Measurements from ENCODE around the gene FNDC7.
"Not testable (repeated sequence)": the region's sequence is repeated elsewhere in the genome, so short reads cannot be mapped to it uniquely, and the experiment has no call there.

The FNDC7 gene

GRCh38 chr1:108712606-108713150 is at the start of gene FNDC7:
TSS of gene FNDC7 (plus strand) at chr1:108712908. CDS start at chr1:108712934, 26 bp downstream.
- in situ Hi-C loops (cut with MboI; ENCODE audit: low sequenced_read_pairs), result no loop called here

GRCh38 chr1:108663074-108663473 is 49.6 kb upstream of the FNDC7 start:
- in situ Hi-C loops (cut with MboI; ENCODE audit: low sequenced_read_pairs), result no loop called here

GRCh38 chr1:108664481-108664880 is 48.2 kb upstream of the FNDC7 start:
- in situ Hi-C loops (cut with MboI; ENCODE audit: low sequenced_read_pairs), result no loop called here

DNA sequence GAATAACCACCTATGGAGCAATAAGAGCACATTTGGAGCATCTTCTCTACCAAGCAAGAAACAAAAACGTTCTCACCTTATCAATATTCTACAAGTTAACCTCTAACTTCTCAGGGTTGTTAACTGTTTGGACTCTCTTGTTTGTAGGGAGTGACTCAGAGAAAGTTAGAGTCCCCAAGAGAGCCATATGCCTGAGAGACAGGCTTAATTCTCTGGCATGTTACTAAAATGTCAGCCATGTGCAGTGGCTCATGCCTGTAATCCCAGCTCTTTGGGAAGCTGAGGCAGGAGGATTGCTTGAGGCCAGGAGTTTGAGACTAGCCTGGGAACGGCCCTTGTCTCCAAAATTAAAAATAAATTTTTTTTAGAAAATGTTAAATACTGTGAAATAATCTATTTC is 47.6 kb upstream of the FNDC7 start:
- in situ Hi-C loops (cut with MboI; ENCODE audit: low sequenced_read_pairs), result no loop called here

- in situ Hi-C loops (cut with MboI; ENCODE audit: low sequenced_read_pairs), result no loop called here
Measured at GRCh38 chr1:108665771-108666170, 46.9 kb upstream of the FNDC7 start.

DNA sequence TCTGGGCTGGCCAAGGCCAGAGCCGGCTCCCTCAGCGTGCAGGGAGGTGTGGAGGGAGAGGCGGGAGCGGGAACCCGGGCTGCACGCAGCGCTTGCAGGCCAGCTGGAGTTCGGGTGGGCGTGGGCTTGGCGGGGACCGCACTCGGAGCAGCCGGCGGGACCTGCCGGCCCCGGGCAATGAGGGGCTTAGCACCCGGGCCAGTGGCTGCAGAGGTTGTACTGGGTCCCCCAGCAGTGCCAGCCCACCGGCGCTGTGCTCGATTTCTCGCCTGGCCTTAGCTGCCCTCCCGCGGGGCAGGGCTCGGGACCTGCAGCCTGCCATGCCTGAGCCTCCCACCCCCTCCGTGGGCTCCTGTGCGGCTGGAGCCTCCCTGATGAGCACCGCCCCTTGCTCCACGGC is 45.3 kb upstream of the FNDC7 start:
- in situ Hi-C loops (cut with MboI; ENCODE audit: low sequenced_read_pairs), result not testable (repeated sequence)

GRCh38 chr1:108668777-108669176 is 43.9 kb upstream of the FNDC7 start:
- in situ Hi-C loops (cut with MboI; ENCODE audit: low sequenced_read_pairs), result no loop called here

- in situ Hi-C loops (cut with MboI; ENCODE audit: low sequenced_read_pairs), result no loop called here
Measured at GRCh38 chr1:108669679-108670078, 43.0 kb upstream of the FNDC7 start.

GRCh38 chr1:108670131-108670773 is 42.5 kb upstream of the FNDC7 start:
- in situ Hi-C loops (cut with MboI; ENCODE audit: low sequenced_read_pairs), result no loop called here

DNA sequence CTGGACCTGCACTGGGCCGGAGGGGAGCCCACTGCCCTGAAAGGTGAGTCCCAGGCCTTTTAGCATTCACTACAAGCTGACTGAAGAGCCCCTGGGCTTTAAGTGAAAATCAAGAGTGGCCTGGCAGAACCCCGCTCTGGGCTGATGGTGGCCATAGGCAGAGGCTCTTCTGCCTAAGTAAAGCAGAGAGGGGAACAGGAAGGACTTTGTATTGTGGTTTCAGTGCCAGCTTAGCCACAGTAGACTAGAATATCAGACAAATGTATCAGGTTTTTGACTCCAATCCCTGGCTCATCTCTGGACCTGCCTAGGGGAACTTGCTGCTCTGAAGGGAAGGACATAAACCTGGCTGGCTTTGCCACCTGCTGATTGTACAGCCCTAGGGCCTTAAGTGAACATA is 41.6 kb upstream of the FNDC7 start:
- in situ Hi-C loops (cut with MboI; ENCODE audit: low sequenced_read_pairs), result no loop called here

- in situ Hi-C loops (cut with MboI; ENCODE audit: low sequenced_read_pairs), result no loop called here
Measured at GRCh38 chr1:108678706-108679105, 34.0 kb upstream of the FNDC7 start.

DNA sequence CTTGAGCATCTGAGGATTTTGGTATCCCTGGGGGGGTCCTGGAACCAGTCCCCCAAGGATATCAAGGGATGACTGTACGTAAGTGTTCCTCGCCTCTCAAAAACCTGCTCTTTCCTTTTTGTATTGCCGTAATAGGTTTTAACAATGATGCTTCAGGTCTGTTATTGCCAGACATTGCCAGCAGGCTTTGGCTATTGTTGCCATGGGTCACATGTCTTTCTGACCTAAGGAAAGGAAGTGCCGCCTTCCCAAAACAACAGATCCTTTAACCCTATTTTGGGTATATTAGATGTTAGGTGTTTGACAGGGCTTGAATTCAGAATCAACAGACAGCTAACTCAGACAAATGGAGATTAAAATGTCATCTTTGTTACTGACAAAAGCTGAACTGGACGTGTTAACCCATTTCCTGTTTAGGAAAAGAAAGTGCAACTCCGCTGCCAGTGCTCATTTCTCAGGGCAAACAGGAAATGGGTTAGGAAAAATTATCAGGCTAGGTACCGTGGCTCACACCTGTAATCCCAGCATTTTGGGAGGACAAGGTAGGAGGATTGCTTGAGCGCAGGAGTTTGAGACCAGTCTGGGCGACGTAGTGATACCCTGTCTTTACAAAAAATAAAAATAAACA is 33.0 kb upstream of the FNDC7 start:
- in situ Hi-C loops (cut with MboI; ENCODE audit: low sequenced_read_pairs), result no loop called here

GRCh38 chr1:108681701-108682100 is 31.0 kb upstream of the FNDC7 start:
- in situ Hi-C loops (cut with MboI; ENCODE audit: low sequenced_read_pairs), result not testable (repeated sequence)

GRCh38 chr1:108685529-108685928 is 27.2 kb upstream of the FNDC7 start:
- in situ Hi-C loops (cut with MboI; ENCODE audit: low sequenced_read_pairs), result no loop called here

DNA sequence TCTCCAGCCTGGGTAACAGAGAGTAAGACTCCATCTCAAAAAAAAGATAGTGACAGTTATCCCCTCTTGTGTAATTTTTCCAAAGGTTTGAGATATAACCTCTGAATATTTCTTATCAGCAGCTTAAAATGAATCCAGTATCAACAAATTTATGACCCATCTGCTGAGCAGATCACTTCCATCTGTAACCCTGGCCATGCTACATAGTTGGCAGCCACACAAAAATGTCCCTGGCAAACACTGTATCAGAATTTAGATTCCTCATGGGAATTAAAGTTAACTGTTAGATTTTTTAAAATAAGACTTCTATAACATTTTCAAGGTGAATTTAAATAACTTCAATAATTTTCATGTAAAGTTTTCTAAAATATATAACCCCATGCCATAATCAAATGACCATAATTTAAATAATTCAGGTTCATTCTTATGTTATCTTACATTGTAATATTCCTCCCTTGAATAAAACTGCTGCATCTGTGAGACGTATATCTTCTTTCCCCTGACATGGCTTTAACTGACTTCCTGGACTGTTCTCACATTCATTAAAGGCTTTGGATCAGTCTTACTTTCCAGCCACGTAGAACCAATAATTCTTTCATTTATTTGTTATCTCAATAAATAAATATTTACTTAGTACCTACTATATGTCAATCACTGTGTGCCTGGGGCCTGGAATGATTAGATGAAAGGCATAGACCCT is 25.9 kb upstream of the FNDC7 start:
- in situ Hi-C loops (cut with MboI; ENCODE audit: low sequenced_read_pairs), result no loop called here

DNA sequence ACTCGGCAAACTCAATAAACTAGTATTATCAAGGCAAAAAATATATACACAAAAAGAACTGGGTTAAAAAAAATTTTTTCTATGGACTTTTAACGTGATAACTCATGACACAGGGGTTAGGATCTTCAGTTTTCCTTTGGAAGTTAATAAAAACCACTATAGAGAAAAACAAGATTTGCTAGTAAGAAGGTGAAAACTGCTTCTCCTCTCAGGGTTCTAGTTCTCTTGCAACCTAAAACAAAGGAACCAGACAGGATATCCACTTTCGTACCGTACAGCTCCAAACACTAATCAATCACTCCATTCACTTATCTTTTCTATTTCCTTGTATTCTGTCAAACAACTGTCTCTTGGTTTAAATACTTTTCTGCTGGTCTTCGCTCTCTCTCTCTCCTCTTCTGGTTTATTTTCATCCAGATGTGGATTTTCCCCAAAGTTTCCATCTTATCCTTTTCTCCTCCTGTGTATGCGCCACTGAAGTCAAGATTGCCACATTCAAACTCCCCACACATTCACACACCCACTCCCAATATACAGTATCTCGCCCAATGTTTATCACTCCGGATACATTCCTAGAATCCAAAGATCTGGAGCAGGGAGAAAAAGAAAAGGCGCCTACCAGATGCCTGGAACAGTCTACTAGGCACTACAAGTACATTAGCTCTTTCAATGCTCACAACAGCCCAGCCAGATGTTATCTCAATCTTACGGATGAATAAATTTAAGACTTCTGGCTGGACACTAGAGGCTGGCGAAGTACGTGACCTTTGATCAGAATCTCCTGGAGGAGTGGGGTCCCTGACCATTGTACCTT is 21.4 kb upstream of the FNDC7 start:
- in situ Hi-C loops (cut with MboI; ENCODE audit: low sequenced_read_pairs), result no loop called here

- in situ Hi-C loops (cut with MboI; ENCODE audit: low sequenced_read_pairs), result no loop called here
Measured at GRCh38 chr1:108691942-108692723, 20.6 kb upstream of the FNDC7 start, which contains the start of gene PRPF38B. TSS of gene PRPF38B (plus strand) at chr1:108692310. CDS start at chr1:108692592, 282 bp downstream.

DNA sequence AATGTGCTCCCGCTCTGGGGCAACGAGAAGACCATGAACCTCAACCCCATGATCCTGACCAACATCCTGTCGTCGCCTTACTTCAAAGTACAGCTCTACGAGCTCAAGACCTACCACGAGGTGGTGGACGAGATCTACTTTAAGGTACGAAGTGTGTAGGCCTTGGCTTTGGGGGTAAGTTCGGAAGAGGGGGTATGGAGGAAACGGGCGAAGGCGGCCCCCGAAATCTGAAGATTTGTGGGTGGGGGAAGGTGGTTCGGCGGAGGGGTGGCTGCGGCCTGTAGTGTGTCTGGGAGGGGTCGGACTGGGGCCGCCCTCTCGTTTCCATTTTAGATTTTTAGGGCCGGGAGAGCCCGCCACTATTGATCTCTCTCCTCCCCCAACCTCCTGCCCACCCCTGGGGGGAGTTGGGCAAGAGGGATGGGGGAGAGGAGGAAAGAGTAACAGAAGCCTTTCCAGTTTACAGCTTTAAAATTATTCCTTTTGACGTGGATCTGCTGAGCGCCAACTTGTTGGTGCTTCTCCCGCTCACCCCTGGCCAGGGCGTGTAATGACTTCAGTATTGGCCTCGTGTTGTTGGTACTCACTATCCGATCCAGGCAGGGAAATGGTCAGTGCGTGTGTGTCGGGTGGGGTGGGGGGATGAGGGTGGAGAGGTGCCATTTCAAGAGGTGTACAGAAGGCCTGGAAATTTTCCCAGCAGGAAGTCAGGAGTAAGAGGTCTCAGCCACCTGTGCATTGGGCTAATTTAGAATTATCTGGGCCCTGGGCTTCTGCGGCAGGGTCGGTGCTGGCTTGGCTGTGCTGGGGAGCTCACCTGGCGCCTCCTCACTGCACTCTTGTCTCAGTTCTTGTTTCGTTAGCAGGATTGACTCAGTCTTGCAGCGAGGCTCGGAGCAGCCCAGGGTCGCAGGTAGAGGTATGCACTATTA is 19.7 kb upstream of the FNDC7 start:
- in situ Hi-C loops (cut with MboI; ENCODE audit: low sequenced_read_pairs), result no loop called here

- in situ Hi-C loops (cut with MboI; ENCODE audit: low sequenced_read_pairs), result no loop called here
Measured at GRCh38 chr1:108695535-108695934, 17.2 kb upstream of the FNDC7 start.
